GM18505 (cell line): ENCODE measurements around the gene ADGRE1.

ENCODE experiments used
- ATAC-seq: cut with Tn5 transposase; IDR thresholded peaks from one replicate; pipeline ENCODE4 v1.9.1; 2021; ENCODE audit not compliant: unreplicated experiment
- POLR2A ChIP-seq: IDR thresholded peaks from 4 replicates; pipeline ENCODE4 v1.6.1; 2011; ENCODE audit warnings: borderline replicate concordance; ENCODE audit not compliant: insufficient read depth, insufficient read length; ENCODE audit errors: extremely low read depth

Gene ADGRE1

DNA sequence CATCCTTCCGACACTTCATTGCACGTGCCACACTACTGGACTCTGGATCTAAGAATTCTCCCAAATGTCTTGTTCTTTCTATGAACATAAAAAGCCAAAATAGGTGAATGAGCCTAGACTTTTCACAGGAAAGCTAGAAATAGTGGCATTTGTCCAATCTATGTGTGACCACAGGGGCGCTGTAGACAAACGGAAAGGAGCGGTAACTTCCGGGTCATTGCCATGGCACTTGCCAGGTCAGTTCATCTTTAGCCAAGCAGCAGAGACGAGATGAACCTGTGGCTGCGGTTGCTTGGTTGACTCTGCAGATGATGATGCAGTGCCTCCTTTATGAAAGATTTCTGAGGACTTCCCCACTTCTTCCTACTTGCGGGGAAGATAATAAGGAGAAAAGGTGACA, 65.6 kb downstream of the ADGRE1 start:
- no peak for ATAC-seq
- TF ChIP-seq POLR2A, result no peak

- TF ChIP-seq POLR2A, result no peak
These were observed 67.7 kb downstream of the ADGRE1 start for GRCh38 chr19:6955082-6955481.

DNA sequence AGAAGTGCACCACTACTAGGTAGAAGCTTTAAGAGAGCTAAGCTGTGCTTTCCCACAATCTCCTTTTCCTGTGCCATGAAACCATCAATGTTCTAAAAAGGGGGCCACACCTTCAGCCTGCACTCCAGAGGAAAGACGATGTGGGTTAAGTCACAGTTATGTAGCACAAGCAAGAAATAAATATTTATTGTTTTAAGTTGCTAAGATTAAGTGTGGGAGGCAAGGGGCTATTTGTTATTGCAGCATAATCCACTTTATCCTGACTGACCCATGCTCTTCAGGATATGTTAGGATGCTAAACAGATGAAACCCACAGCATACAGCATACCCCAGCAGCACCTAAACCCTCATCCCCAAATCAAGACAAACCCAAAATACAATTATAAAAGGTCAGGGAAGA, 69.2 kb downstream of the ADGRE1 start:
- ATAC-seq, result no peak
- no peak for TF ChIP-seq POLR2A

More at GRCh38 chr19:6955082-6955481, 67.7 kb downstream of the ADGRE1 start:
- ATAC-seq, result no peak

- no peak for ATAC-seq
- TF ChIP-seq POLR2A, result no peak
These were observed 71.4 kb downstream of the ADGRE1 start for GRCh38 chr19:6958791-6959190.

GRCh38 chr19:6963244-6963852, 76.0 kb downstream of the ADGRE1 start:
- no peak for TF ChIP-seq POLR2A
- no peak for ATAC-seq

- no peak for ATAC-seq
- no peak for TF ChIP-seq POLR2A
These were observed 76.6 kb downstream of the ADGRE1 start for GRCh38 chr19:6963937-6964336.

DNA sequence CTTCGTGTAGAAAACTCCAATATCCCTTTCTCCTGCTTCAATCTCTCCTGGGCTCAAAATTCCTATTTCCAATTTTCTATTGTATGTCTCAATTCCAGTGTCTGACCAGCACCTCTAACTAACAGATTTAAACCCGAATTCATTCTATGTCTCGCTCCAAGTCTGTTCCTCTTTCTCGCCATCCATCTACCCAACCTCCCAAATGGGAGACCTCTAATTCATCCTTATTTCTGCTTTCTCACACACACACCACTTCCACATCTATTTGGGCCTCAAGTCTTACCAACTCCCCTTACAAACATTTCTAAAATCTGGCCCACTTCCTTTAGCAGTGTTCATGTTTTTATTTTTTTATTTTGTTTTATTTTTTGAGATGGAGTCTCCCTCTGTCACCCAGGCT, 80.6 kb downstream of the ADGRE1 start:
- no peak for ATAC-seq
- no peak for TF ChIP-seq POLR2A

- ATAC-seq, result no peak
- no peak for TF ChIP-seq POLR2A
These were observed 82.1 kb downstream of the ADGRE1 start for GRCh38 chr19:6969490-6969889.

GRCh38 chr19:6970021-6970420, 82.6 kb downstream of the ADGRE1 start:
- no peak for ATAC-seq

GRCh38 chr19:6970443-6970842, 83.1 kb downstream of the ADGRE1 start:
- no peak for TF ChIP-seq POLR2A
- no peak for ATAC-seq

More at GRCh38 chr19:6970021-6970420, 82.6 kb downstream of the ADGRE1 start:
- TF ChIP-seq POLR2A, result no peak

DNA sequence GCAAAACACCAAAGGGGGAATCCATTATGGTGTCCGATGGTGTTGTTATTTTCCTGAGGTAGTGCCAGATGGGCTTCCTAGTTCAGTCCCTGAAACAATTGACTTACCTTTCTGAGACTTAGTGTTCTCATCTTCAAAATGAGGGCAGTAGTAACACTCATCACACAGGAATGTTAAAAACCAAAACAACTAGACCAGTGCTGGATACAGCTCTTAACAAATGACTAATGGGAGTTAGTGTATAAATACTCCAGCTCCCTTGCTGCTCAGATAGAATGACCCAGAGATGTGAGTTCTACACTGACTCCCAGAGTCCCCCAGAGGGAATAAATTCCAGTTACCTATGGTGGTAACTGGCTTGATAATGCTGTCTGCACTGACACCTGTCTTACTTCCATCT, 84.0 kb downstream of the ADGRE1 start:
- no peak for ATAC-seq
- TF ChIP-seq POLR2A, result no peak

- TF ChIP-seq POLR2A, result no peak
- ATAC-seq, result no peak
These were observed 88.8 kb downstream of the ADGRE1 start for GRCh38 chr19:6976197-6976596.

DNA sequence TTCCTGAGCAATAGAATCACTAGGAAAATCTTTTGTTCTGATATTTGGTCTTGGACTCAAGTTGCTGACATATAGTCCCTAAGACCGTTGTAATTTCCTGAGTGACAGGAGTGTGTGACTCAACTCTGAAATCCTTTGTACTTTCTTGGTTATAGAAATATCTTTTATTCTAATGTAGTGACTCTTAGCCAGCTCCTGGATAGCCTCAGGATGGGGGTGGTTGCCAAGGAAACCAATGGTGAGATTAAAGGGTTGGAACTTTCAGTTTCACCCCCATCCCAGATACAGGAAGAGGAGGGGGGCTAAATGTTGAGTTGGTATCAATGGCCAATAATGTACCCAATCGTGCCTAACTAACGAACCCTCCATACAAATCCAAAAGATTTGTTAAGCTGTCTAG, 92.0 kb downstream of the ADGRE1 start:
- TF ChIP-seq POLR2A, result no peak
- ATAC-seq, result no peak

DNA sequence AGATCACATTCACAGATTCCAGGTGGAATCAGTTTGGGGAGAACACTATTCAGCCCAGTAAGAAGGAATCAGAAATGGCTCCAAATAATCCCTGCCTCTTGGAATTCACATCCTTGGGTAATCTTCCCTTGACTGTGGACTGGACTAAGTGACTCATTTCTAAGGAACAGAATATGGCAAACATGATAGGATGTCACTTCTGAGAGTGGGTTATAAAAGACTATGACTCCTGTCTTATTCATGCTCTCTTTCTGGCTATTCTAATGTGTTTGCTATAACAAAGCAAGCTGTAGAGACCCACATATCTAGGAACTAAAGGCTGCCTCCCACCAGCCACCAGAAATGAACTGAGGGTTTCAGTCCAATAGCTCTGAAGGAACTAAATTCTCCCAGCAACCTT, 96.1 kb downstream of the ADGRE1 start:
- no peak for TF ChIP-seq POLR2A
- no peak for ATAC-seq

GRCh38 chr19:6987850-6988249, 100.5 kb downstream of the ADGRE1 start:
- TF ChIP-seq POLR2A, result no peak
- ATAC-seq, result no peak

DNA sequence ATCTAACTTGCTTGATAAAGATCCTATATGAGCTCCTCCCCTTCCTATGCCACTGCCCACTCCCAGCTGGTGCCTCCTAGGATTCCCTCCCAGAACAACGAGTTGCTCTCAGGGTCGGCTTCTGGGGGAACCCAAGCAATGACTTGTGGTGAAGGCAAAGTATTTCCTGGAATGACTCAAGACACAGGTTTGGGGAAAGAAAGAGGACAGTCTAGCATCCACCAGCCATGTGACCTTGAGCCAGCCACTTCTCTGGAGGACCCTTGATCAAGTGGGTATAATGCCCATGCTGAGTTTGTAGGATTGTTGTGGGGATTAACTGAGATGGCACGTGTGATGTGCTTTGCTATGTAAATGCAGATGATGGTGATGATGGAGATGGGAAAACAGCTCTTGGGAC, 100.9 kb downstream of the ADGRE1 start:
- TF ChIP-seq POLR2A, result no peak
- no peak for ATAC-seq
